ENCODE measurements around the gene LXN. TPM values are rescaled to one million over a fixed set of nuclear protein-coding genes. Genes with fewer than 3 reads are reported as not detected.
A peak's percentile ranks its signal among the peaks of the same experiment; 100 is the strongest.

LXN gene
- total and polyA plus RNA-seq, 8 donors = 1.8 to 20.9 (median 13.9) TPM

DNA sequence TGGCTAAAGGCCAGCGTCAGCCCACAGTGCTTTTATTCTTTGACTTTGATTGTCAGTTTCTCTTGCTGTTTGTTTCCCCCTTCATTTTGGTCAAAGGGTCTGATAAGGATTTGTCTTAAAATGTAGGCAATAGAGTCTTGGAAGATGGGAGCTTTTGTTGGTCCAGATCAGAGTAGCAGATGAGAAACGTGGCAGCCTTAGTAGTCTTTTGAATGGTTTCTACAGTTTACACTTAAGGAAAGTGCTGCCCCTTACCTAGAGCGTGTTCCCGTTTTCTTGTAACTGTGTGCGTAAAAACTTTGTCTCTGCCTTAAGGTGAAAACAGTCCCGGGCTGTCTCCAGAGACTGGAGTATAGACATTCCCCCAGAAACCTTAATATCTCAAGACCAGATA, 630 bp downstream of the LXN start:
- Histone ChIP-seq H3K9me3 (no peaks in the 10 kb centered on the region), H3K36me3 (peaks cover 9 to 41% (median 33%) of the 10 kb centered on the region in 4 donors), H3K4me1 (peaks cover 0 to 30% (median 13%) of the 10 kb centered on the region in 4 donors), H3K27ac (peak overlapping the region; percentile 78 to 87 (median 84)), H3K27me3 (no peaks in the 10 kb centered on the region), H3K4me3 (peak overlapping the region; percentile 51 to 58 (median 57))
- intact Hi-C loops (cut with DNase I; ENCODE audit: low total_unique reads) = loop anchor here (10.0 kb wide), 1 partner anchor 123 kb away; no protein-coding TSS in a partner anchor
- no peak for DNase-seq
- WGBS, 5 donors = 3 to 10% (median 5%) methylated on average over 6 of the region's 6 CpGs
- no peak for TF ChIP-seq POLR2A (IDR thresholded peaks at IDR 0.05)
- TF ChIP-seq POLR2AphosphoS5 (IDR thresholded peaks at IDR 0.05) = no peak
- no peak for TF ChIP-seq EP300 (IDR thresholded peaks at IDR 0.05)
- no peak for TF ChIP-seq CTCF (IDR thresholded peaks at IDR 0.05)

DNA sequence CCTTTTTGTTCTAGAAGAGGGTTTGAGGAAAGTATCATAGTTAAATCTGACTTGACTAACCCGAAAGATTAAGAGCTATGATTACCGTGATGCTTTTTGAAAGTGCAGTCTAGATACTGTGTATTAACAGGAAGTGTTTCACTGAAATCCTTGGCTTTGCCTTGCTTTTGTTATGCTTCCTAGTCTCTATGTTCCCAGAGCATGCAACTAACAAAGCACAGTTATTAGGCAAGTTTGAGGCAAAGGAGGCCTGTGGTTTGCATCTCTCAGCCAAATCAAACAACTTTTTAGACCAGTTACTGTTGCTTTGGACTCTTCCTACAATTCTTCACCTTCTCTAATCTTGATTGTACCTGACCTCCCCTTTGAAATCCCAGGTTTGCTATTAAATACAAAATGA, 3.9 kb downstream of the LXN start:
- no peaks in the 10 kb centered on the region for H3K27me3 ChIP-seq
- peaks cover 14 to 71% (median 60%) of the 10 kb centered on the region in 4 donors for H3K36me3 ChIP-seq
- no peak for TF ChIP-seq POLR2A (IDR thresholded peaks at IDR 0.05)
- TF ChIP-seq POLR2AphosphoS5 (IDR thresholded peaks at IDR 0.05) = no peak
- no peak for TF ChIP-seq EP300 (IDR thresholded peaks at IDR 0.05)
- TF ChIP-seq CTCF (IDR thresholded peaks at IDR 0.05) = no peak
- no peak for DNase-seq
- H3K27ac ChIP-seq = no peak overlapping the region
- H3K9me3 ChIP-seq = no peaks in the 10 kb centered on the region
- WGBS, 5 donors = 42 to 78% (median 58%) methylated on average over 2 of the region's 2 CpGs
- intact Hi-C loops (cut with DNase I; ENCODE audit: low total_unique reads) = loop anchor here (10.0 kb wide), 1 partner anchor 56 kb away; no protein-coding TSS in a partner anchor
- H3K4me3 ChIP-seq = no peak overlapping the region
- H3K4me1 ChIP-seq = peaks cover 0 to 30% (median 13%) of the 10 kb centered on the region in 4 donors

- H3K36me3 ChIP-seq = peaks cover 21 to 90% (median 81%) of the 10 kb centered on the region in 4 donors
Measured at GRCh38 chr3:158666416-158666815, 6.0 kb downstream of the LXN start.

GRCh38 chr3:158663832-158664231, 8.6 kb downstream of the LXN start:
- no peaks in the 10 kb centered on the region for H3K27me3 ChIP-seq
- H3K27ac ChIP-seq = no peak overlapping the region
- peaks cover 30 to 100% (median 96%) of the 10 kb centered on the region in 4 donors for H3K36me3 ChIP-seq
- intact Hi-C loops (cut with DNase I; ENCODE audit: low total_unique reads) = loop anchor here (10.0 kb wide), 1 partner anchor 61 kb away; no protein-coding TSS in a partner anchor
- 91 to 98% (median 92%) methylated on average over 1 of the region's 1 CpG for WGBS, 5 donors
- no peaks in the 10 kb centered on the region for H3K9me3 ChIP-seq
- DNase-seq = no peak
- H3K4me1 ChIP-seq = peaks cover 0 to 15% (median 4%) of the 10 kb centered on the region in 4 donors
- no peak for TF ChIP-seq CTCF (IDR thresholded peaks at IDR 0.05)
- TF ChIP-seq POLR2A (IDR thresholded peaks at IDR 0.05) = no peak
- TF ChIP-seq POLR2AphosphoS5 (IDR thresholded peaks at IDR 0.05) = no peak
- no peak for TF ChIP-seq EP300 (IDR thresholded peaks at IDR 0.05)
- no peak overlapping the region for H3K4me3 ChIP-seq

More at GRCh38 chr3:158666416-158666815, 6.0 kb downstream of the LXN start:
- no peak overlapping the region for H3K4me3 ChIP-seq
- H3K4me1 ChIP-seq = peaks cover 0 to 15% (median 3%) of the 10 kb centered on the region in 4 donors
- no peak overlapping the region for H3K27ac ChIP-seq
- no peak for DNase-seq
- no peaks in the 10 kb centered on the region for H3K9me3 ChIP-seq
- WGBS, 5 donors = 66 to 72% (median 70%) methylated on average over 3 of the region's 3 CpGs
- TF ChIP-seq CTCF (IDR thresholded peaks at IDR 0.05) (no peak), EP300 (IDR thresholded peaks at IDR 0.05) (no peak), POLR2A (IDR thresholded peaks at IDR 0.05) (no peak), POLR2AphosphoS5 (IDR thresholded peaks at IDR 0.05) (no peak)
- H3K27me3 ChIP-seq = no peaks in the 10 kb centered on the region
- intact Hi-C loops (cut with DNase I; ENCODE audit: low total_unique reads) = loop anchor here (10.0 kb wide), 1 partner anchor 58 kb away; no protein-coding TSS in a partner anchor

All from stomach (tissue), 9 donors.